OCI-LY7 (cell line): ENCODE data around the gene PDE11A. TPM values are rescaled to one million over a fixed set of nuclear protein-coding genes. Genes with fewer than 3 reads are reported as not detected.

Experiments used
- BruUV-seq: library from RNA; stranded (reverse); fragments of 400-500 nt; replicated peaks from 2 replicates; lab custom pipeline; 2021; lab: Mats Ljungman, UMichigan
- CTCF ChIA-PET: fragments of 300-600 bp; sonication (Branson Sonifier 250); formaldehyde crosslinking; loops from one replicate; lab custom pipeline; 2022; ENCODE audit warnings: antibody characterized with exemption; ENCODE audit not compliant: unreplicated experiment; lab: Charles Lee
- POLR2A ChIA-PET: fragments of 300-600 bp; sonication (Branson Sonifier 250); formaldehyde crosslinking; loops from one replicate; lab custom pipeline; 2022; ENCODE audit warnings: antibody characterized with exemption; lab: Charles Lee
- DNase-seq: peaks from one replicate; pipeline ENCODE4 v3.0.0-alpha.2; 2015; ENCODE audit warnings: low spot score
- H2AFZ ChIP-seq: fragments of 200-600 bp; sonication (generic), shearing (Covaris generic); 2 replicates; pipeline ENCODE4 v1.6.1; 2014; ENCODE audit warnings: mild to moderate bottlenecking, antibody characterized with exemption, low read length, moderate library complexity
- H3K27ac ChIP-seq: fragments of 200-600 bp; sonication (generic); 2 replicates; pipeline ENCODE4 v1.5.1; 2014; ENCODE audit warnings: mixed run types, low read depth, mild to moderate bottlenecking, moderate library complexity, low read length, inconsistent platforms; ENCODE audit not compliant: poor library complexity, severe bottlenecking
- H3K36me3 ChIP-seq: fragments of 200-600 bp; sonication (generic); 2 replicates; pipeline ENCODE4 v1.6.1; 2014; ENCODE audit warnings: mild to moderate bottlenecking, antibody characterized with exemption, low read length, moderate library complexity, mixed read lengths; ENCODE audit not compliant: insufficient read depth
- H3K4me1 ChIP-seq: fragments of 200-600 bp; sonication (generic); 2 replicates; pipeline ENCODE4 v1.5.1; 2014; ENCODE audit warnings: mild to moderate bottlenecking, low read length; ENCODE audit not compliant: insufficient read depth, poor library complexity, severe bottlenecking
- H3K4me2 ChIP-seq: fragments of 200-600 bp; sonication (generic); 2 replicates; pipeline ENCODE4 v1.6.1; 2014; ENCODE audit warnings: mild to moderate bottlenecking, low read length
- H3K4me3 ChIP-seq: fragments of 200-600 bp; sonication (generic); 2 replicates; pipeline ENCODE4 v1.5.1; 2014; ENCODE audit warnings: mild to moderate bottlenecking, low read depth, low read length; ENCODE audit not compliant: poor library complexity, severe bottlenecking
- H3K79me2 ChIP-seq: fragments of 200-600 bp; sonication (generic); 2 replicates; pipeline ENCODE4 v1.6.1; 2016; ENCODE audit warnings: low read depth, mild to moderate bottlenecking, low read length, moderate library complexity, mixed read lengths; ENCODE audit not compliant: insufficient read depth
- H3K9me2 ChIP-seq: fragments of 200-600 bp; sonication (generic); 2 replicates; pipeline ENCODE4 v1.6.1; 2016; ENCODE audit warnings: mild to moderate bottlenecking, low read length, mixed read lengths; ENCODE audit not compliant: insufficient read depth
- H3K9me3 ChIP-seq: fragments of 200-600 bp; sonication (generic); 2 replicates; pipeline ENCODE4 v1.6.1; 2014; ENCODE audit warnings: mild to moderate bottlenecking, mixed run types, low read length, mixed read lengths
- H4K20me1 ChIP-seq: fragments of 200-600 bp; sonication (generic); 2 replicates; pipeline ENCODE4 v1.6.1; 2014; ENCODE audit warnings: mild to moderate bottlenecking, antibody characterized with exemption, low read length, moderate library complexity, mixed read lengths; ENCODE audit not compliant: insufficient read depth
- EZH2phosphoT487 ChIP-seq: fragments of 200-600 bp; sonication (generic); IDR thresholded peaks from 2 replicates; pipeline ENCODE4 v1.6.1; 2018; ENCODE audit warnings: low read depth, borderline replicate concordance, mild to moderate bottlenecking, mixed run types, antibody characterized with exemption, low read length, moderate library complexity, mixed read lengths
- intact Hi-C: fragments of 100-400 bp; cut with micrococcal nuclease; formaldehyde crosslinking; loops from one replicate; pipeline ENCODE4 v1.10.0; 2022; ENCODE audit not compliant: unreplicated experiment
- total RNA-seq, 2 experiments: library from RNA; depleted of rRNA in 1 of 2; stranded (reverse); fragments of >200 nt in 1 of 2; shearing (Covaris generic) in 1 of 2; gene quantifications; 2 replicates each; pipeline ENCODE4 v1.2.3, GENCODE V29; 2014 to 2022
- TF ChIP-seq, protein P1 (sequence below): fragments of 200-600 bp; sonication (generic); conservative IDR thresholded peaks from 2 replicates; pipeline ENCODE4 v1.5.1; 2014; ENCODE audit warnings: mild to moderate bottlenecking, antibody characterized with exemption, low read length, moderate library complexity, mixed read lengths

Gene PDE11A
- total RNA-seq, 2 experiments from 2014 or later = 0.03 TPM; not detected in 1

DNA sequence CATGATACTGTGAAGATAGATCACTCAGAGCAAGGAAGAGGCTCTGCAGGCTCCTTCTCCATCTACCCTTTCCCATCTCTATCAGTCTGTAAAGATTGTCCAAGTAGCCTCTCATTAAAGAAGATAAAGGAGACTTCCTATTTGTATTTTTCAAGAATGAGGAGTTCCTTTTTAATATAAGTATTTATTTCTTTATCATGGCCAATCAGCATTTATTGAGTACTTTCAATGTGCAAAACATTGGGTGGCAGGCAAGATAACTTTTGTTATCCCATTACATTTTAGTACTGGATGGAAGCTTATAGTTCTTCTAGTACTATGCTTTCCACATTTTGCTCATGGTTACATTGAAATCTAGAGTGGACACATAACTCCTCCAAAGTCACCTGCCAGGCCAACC is 3.6 kb upstream of the PDE11A start:
- Histone ChIP-seq H3K9me2 (no peaks in the 10 kb centered on the region), H3K27ac (no peak overlapping the region), H3K9me3 (no peaks in the 10 kb centered on the region), H4K20me1 (no peaks in the 10 kb centered on the region), H2AFZ (no peak overlapping the region), H3K4me1 (no peaks in the 10 kb centered on the region), H3K4me3 (no peak overlapping the region), H3K4me2 (no peak overlapping the region), H3K36me3 (no peaks in the 10 kb centered on the region), H3K79me2 (no peaks in the 10 kb centered on the region)
- intact Hi-C loops = no loop called here
- ChIA-PET POLR2A (interaction anchor here (0.9 to 1.5 kb wide), 3 partner anchors 8 to 134 kb away, joined by 3 to 5 read pairs (median 3); no protein-coding TSS in a partner anchor), CTCF (no interaction called here)
- TF ChIP-seq, protein P1, sequence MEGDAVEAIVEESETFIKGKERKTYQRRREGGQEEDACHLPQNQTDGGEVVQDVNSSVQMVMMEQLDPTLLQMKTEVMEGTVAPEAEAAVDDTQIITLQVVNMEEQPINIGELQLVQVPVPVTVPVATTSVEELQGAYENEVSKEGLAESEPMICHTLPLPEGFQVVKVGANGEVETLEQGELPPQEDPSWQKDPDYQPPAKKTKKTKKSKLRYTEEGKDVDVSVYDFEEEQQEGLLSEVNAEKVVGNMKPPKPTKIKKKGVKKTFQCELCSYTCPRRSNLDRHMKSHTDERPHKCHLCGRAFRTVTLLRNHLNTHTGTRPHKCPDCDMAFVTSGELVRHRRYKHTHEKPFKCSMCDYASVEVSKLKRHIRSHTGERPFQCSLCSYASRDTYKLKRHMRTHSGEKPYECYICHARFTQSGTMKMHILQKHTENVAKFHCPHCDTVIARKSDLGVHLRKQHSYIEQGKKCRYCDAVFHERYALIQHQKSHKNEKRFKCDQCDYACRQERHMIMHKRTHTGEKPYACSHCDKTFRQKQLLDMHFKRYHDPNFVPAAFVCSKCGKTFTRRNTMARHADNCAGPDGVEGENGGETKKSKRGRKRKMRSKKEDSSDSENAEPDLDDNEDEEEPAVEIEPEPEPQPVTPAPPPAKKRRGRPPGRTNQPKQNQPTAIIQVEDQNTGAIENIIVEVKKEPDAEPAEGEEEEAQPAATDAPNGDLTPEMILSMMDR = no peak
- TF ChIP-seq EZH2phosphoT487 = no peak
- DNase-seq = no peak
- BruUV-seq = no TSS peak

DNA sequence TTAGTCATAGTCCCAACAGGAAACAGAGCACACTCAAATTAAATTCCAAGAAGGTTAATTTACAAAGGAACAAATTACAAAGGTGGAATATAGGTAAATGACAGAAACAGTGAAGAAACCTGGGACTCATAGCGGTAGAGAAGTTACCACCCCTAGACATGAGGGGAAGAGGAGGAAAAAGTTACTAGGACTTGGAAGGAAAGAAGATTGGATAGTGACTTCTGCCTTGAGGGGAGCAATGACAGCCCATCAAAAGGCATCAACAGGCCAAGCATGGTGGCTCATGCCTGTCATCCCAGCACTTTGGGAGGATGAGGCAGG is 2.4 kb upstream of the PDE11A start:
- no peaks in the 10 kb centered on the region for H3K4me1 ChIP-seq
- H3K27ac ChIP-seq = no peak overlapping the region
- no peak for DNase-seq
- no peaks in the 10 kb centered on the region for H3K9me3 ChIP-seq
- H3K4me3 ChIP-seq = no peak overlapping the region
- CTCF ChIA-PET = no interaction called here
- POLR2A ChIA-PET = no interaction called here
- no peak overlapping the region for H3K4me2 ChIP-seq
- no TSS peak for BruUV-seq
- no peaks in the 10 kb centered on the region for H4K20me1 ChIP-seq
- no peaks in the 10 kb centered on the region for H3K36me3 ChIP-seq
- H3K9me2 ChIP-seq = no peaks in the 10 kb centered on the region
- no peak for TF ChIP-seq EZH2phosphoT487
- TF ChIP-seq, protein P1 = no peak
- intact Hi-C loops = no loop called here
- no peak overlapping the region for H2AFZ ChIP-seq
- no peaks in the 10 kb centered on the region for H3K79me2 ChIP-seq

DNA sequence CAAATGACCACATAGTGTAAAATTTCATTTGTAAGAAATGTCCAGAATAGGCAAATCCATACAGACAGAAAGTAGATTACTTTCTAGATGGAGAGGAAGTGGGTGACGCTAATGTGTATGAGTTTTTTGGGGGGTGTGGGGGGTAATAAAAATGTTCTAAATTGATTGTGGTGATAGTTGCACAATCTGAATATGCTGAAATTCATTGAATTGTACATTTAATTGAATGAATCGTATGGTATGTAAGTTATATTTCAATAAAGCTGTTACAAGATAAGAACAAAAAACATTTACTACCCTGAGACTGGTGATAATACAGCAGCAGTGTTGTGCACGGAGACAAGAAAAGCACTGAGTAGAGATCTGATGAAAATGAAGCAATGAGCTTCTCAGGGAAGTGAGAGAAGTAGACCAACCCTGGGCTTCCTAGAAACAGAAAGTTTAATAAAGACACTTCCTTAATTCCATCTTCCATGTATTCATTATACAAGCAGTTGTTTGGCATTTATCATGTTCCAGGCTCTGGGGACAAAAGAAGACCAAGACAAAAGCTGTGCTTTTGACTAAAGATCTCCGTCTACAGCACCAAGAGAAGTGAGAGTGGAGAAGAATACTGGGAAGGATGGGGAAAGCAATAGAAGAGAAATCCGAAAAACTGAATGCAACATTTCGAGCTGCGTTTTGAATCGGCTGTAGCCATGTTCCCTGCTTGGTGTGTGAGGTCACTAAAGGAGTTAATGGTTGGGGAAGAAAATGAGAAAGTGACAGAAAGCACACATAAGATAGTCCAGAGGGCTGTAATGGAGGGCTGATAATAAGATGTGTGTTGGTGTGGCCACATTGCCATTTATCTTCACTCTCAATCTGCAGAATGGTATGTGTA is 1.8 kb upstream of the PDE11A start:
- Histone ChIP-seq H3K9me3 (no peaks in the 10 kb centered on the region), H3K4me1 (no peaks in the 10 kb centered on the region), H4K20me1 (no peaks in the 10 kb centered on the region), H3K9me2 (no peaks in the 10 kb centered on the region), H3K27ac (no peak overlapping the region), H2AFZ (no peak overlapping the region), H3K36me3 (no peaks in the 10 kb centered on the region), H3K4me3 (no peak overlapping the region), H3K4me2 (no peak overlapping the region), H3K79me2 (no peaks in the 10 kb centered on the region)
- ChIA-PET CTCF (no interaction called here), POLR2A (no interaction called here)
- no peak for DNase-seq
- BruUV-seq = no TSS peak
- intact Hi-C loops = no loop called here
- no peak for TF ChIP-seq EZH2phosphoT487
- TF ChIP-seq, protein P1 = no peak
